Sigmoid colon (tissue), 7 donors: Measurements from ENCODE around the gene TOP1. TPM values are rescaled to one million over a fixed set of nuclear protein-coding genes. Genes with fewer than 3 reads are reported as not detected.
A peak's percentile ranks its signal among the peaks of the same experiment; 100 is the strongest.

Source experiments
- DNase-seq: peaks from one replicate; pipeline ENCODE4 v3.0.0-alpha.2; 2019
- H3K27ac ChIP-seq, 4 donors: fragments of 200-600 bp; sonication (generic); one replicate each; pipeline ENCODE4 v1.5.1; 2016 to 2019; ENCODE audit warnings: mild to moderate bottlenecking in 1 of 4
- H3K27me3 ChIP-seq, 3 donors: fragments of 200-600 bp; sonication (generic); one replicate each; pipeline ENCODE4 v1.5.1; 2019; ENCODE audit warnings: mild to moderate bottlenecking in 1 of 3
- H3K36me3 ChIP-seq, 4 donors: fragments of 200-600 bp; sonication (generic); one replicate each; pipeline ENCODE4 v1.5.1; 2016 to 2019
- H3K4me1 ChIP-seq, 4 donors: fragments of 200-600 bp; sonication (generic); one replicate each; pipeline ENCODE4 v1.5.1; 2017 to 2019
- H3K4me3 ChIP-seq, 4 donors: fragments of 200-600 bp; sonication (generic); one replicate each; pipeline ENCODE4 v1.5.1; 2017 to 2019; ENCODE audit warnings: mild to moderate bottlenecking in 2 of 4, moderate library complexity in 1 of 4
- H3K9me3 ChIP-seq, 4 donors: fragments of 200-600 bp in 3 of 4; sonication (generic) in 3 of 4; one replicate each; pipeline versions ENCODE4 v1.5.1 to v1.6.1; 2013 to 2019
- CTCF ChIP-seq, 4 experiments: fragments of 450-650 bp in 3 of 4; fragments of 200-600 bp in 1 of 4; IDR thresholded peaks; one replicate each; pipeline ENCODE4 v1.5.1; 2016 to 2019; ENCODE audit warnings: antibody characterized with exemption in 4 of 4, mild to moderate bottlenecking in 3 of 4, moderate library complexity in 2 of 4
- EP300 ChIP-seq, 4 donors: sonication (generic); formaldehyde crosslinking; IDR thresholded peaks; one replicate each; pipeline ENCODE4 v1.6.1; 2017; ENCODE audit warnings: antibody characterized with exemption in 4 of 4
- POLR2A ChIP-seq, 2 donors: fragments of 450-650 bp; IDR thresholded peaks; one replicate each; pipeline ENCODE4 v1.6.1; 2016; ENCODE audit warnings: antibody characterized with exemption in 2 of 2, mild to moderate bottlenecking in 2 of 2, moderate library complexity in 2 of 2
- POLR2AphosphoS5 ChIP-seq, 4 donors: sonication (generic); formaldehyde crosslinking; IDR thresholded peaks; one replicate each; pipeline ENCODE4 v1.6.1; 2017; ENCODE audit warnings: antibody characterized with exemption in 4 of 4
- WGBS, 2 donors: extraction: QIAGEN DNeasy Blood & Tissue Kit; methylation state at CpG; one replicate each; pipeline ENCODE4 v1.1.7; 2013; 5-methylcytosine and 5-hydroxymethylcytosine counted together
- intact Hi-C: fragments of 100-400 bp; cut with DNase I; formaldehyde crosslinking; loops from one replicate; pipeline ENCODE4 v1.15.1; 2023
- polyA plus RNA-seq, 3 donors: library from polyadenylated mRNA; stranded (reverse); fragments of 200-250 nt; gene quantifications; one replicate each; pipeline ENCODE4 v1.2.3, GENCODE V29; 2013
- total RNA-seq, 4 donors: library from RNA; depleted of rRNA; stranded (reverse); fragments of >200 nt; gene quantifications; one replicate each; pipeline ENCODE4 v1.1.0, GENCODE V29; 2016
- donor health status: healthy with polysubstance abuse.
- donor health status: Bipolar disorder and iron deficiency.
- donor health status: healthy.

TOP1 gene
- total and polyA plus RNA-seq, 7 donors = 22.0 to 45.0 (median 26.4) TPM

- no peaks in the 10 kb centered on the region for H3K36me3 ChIP-seq
- peaks cover 0 to 97% (median 85%) of the 10 kb centered on the region in 4 donors for H3K4me1 ChIP-seq
- TF ChIP-seq POLR2AphosphoS5 (IDR thresholded peaks at IDR 0.05) (no peak), CTCF (IDR thresholded peaks at IDR 0.05) (no peak), POLR2A (IDR thresholded peaks at IDR 0.05) (no peak), EP300 (IDR thresholded peaks at IDR 0.05) (no peak)
- 79 to 80% methylated on average over 2 of the region's 2 CpGs for WGBS, 2 donors
- intact Hi-C loops = no loop called here
- no peak overlapping the region for H3K4me3 ChIP-seq
- H3K9me3 ChIP-seq = no peaks in the 10 kb centered on the region
- no peak for DNase-seq
- H3K27me3 ChIP-seq = no peaks in the 10 kb centered on the region
- H3K27ac ChIP-seq = peak overlapping the region in 2 of 4 donors; percentile 32 to 48
These were observed 26.2 kb downstream of the TOP1 start for GRCh38 chr20:41054847-41055230.

GRCh38 chr20:41055679-41056078, 27.1 kb downstream of the TOP1 start:
- 34 to 76% methylated on average over 1 of the region's 1 CpG for WGBS, 2 donors
- no peak for DNase-seq
- intact Hi-C loops = no loop called here
- Histone ChIP-seq H3K27ac (peak overlapping the region in 2 of 4 donors; percentile 32 to 48), H3K9me3 (no peaks in the 10 kb centered on the region), H3K27me3 (no peaks in the 10 kb centered on the region), H3K36me3 (no peaks in the 10 kb centered on the region), H3K4me3 (no peak overlapping the region), H3K4me1 (peaks cover 0 to 89% (median 77%) of the 10 kb centered on the region in 4 donors)
- TF ChIP-seq CTCF (IDR thresholded peaks at IDR 0.05) (no peak), POLR2A (IDR thresholded peaks at IDR 0.05) (no peak), POLR2AphosphoS5 (IDR thresholded peaks at IDR 0.05) (no peak), EP300 (IDR thresholded peaks at IDR 0.05) (no peak)

GRCh38 chr20:41057999-41058673, 29.5 kb downstream of the TOP1 start:
- Histone ChIP-seq H3K4me3 (no peak overlapping the region), H3K27me3 (no peaks in the 10 kb centered on the region), H3K9me3 (no peaks in the 10 kb centered on the region), H3K36me3 (peaks cover 0 to 21% (median 0%) of the 10 kb centered on the region in 4 donors), H3K4me1 (peaks cover 0 to 64% (median 52%) of the 10 kb centered on the region in 4 donors), H3K27ac (peak overlapping the region in 1 of 4 donors; percentile 16)
- intact Hi-C loops = no loop called here
- no peak for DNase-seq
- TF ChIP-seq EP300 (IDR thresholded peaks at IDR 0.05) (no peak), CTCF (IDR thresholded peaks at IDR 0.05) (no peak), POLR2A (IDR thresholded peaks at IDR 0.05) (no peak), POLR2AphosphoS5 (IDR thresholded peaks at IDR 0.05) (no peak)
- 61 to 75% methylated on average over 3 of the region's 3 CpGs for WGBS, 2 donors

- 92% methylated on average over 14 of the region's 14 CpGs for WGBS, 2 donors
- Histone ChIP-seq H3K4me1 (peaks cover 0 to 56% (median 45%) of the 10 kb centered on the region in 4 donors), H3K27me3 (no peaks in the 10 kb centered on the region), H3K27ac (peak overlapping the region in 1 of 4 donors; percentile 16), H3K9me3 (no peaks in the 10 kb centered on the region), H3K4me3 (no peak overlapping the region), H3K36me3 (peaks cover 0 to 25% (median 0%) of the 10 kb centered on the region in 4 donors)
- intact Hi-C loops = no loop called here
- TF ChIP-seq EP300 (IDR thresholded peaks at IDR 0.05) (no peak), POLR2AphosphoS5 (IDR thresholded peaks at IDR 0.05) (no peak), CTCF (IDR thresholded peaks at IDR 0.05) (no peak), POLR2A (IDR thresholded peaks at IDR 0.05) (no peak)
- DNase-seq = no peak
These were observed 30.3 kb downstream of the TOP1 start for GRCh38 chr20:41058674-41059635.
